Stimulated activated CD4-positive, alpha-beta T cell treated with anti-CD3 and anti-CD28 coated beads, Interleukin-2, amount 100 ng/mL, for 24 hours (primary cell): ENCODE measurements around the gene HIKESHI.
A peak's percentile ranks its signal among the peaks of the same experiment; 100 is the strongest.
"Not testable (repeated sequence)": the region's sequence is repeated elsewhere in the genome, so short reads cannot be mapped to it uniquely, and the experiment has no call there.

Source experiments
- DNase-seq, 2 donors: peaks; one replicate each; pipeline ENCODE4 v3.0.0-alpha.2; 2020

The HIKESHI gene

GRCh38 chr11:86302092-86302793, at the start of gene HIKESHI:
TSS of gene HIKESHI (plus strand) at chr11:86302240. CDS start at chr11:86302449, 209 bp downstream.
- DNase-seq: peak; percentile 94

- DNase-seq: no peak
Measured at GRCh38 chr11:86255896-86256295, 46.1 kb upstream of the HIKESHI start.

GRCh38 chr11:86256608-86257007, 45.4 kb upstream of the HIKESHI start:
- no peak for DNase-seq

- no peak for DNase-seq
Measured at GRCh38 chr11:86257446-86257845, 44.6 kb upstream of the HIKESHI start.

- DNase-seq: no peak
Measured at GRCh38 chr11:86259730-86260129, 42.3 kb upstream of the HIKESHI start.

- DNase-seq: no peak
Measured at GRCh38 chr11:86261328-86261727, 40.7 kb upstream of the HIKESHI start.

- no peak for DNase-seq
Measured at GRCh38 chr11:86262387-86262786, 39.7 kb upstream of the HIKESHI start.

- no peak for DNase-seq
Measured at GRCh38 chr11:86264649-86265048, 37.4 kb upstream of the HIKESHI start.

GRCh38 chr11:86265194-86265593, 36.8 kb upstream of the HIKESHI start:
- no peak for DNase-seq

GRCh38 chr11:86269645-86270044, 32.4 kb upstream of the HIKESHI start:
- DNase-seq: no peak

GRCh38 chr11:86274503-86274902, 27.5 kb upstream of the HIKESHI start:
- DNase-seq: no peak

- DNase-seq: no peak
Measured at GRCh38 chr11:86274999-86275398, 27.0 kb upstream of the HIKESHI start.

GRCh38 chr11:86275493-86276370, 26.3 kb upstream of the HIKESHI start:
- no peak for DNase-seq

GRCh38 chr11:86277741-86278140, 24.3 kb upstream of the HIKESHI start:
- no peak for DNase-seq

- no peak for DNase-seq
Measured at GRCh38 chr11:86278226-86278625, 23.8 kb upstream of the HIKESHI start.

GRCh38 chr11:86279747-86280146, 22.3 kb upstream of the HIKESHI start:
- no peak for DNase-seq

GRCh38 chr11:86287468-86287796, 14.6 kb upstream of the HIKESHI start:
- no peak for DNase-seq

GRCh38 chr11:86288776-86289507, 13.1 kb upstream of the HIKESHI start:
- no peak for DNase-seq

- DNase-seq: not testable (repeated sequence)
Measured at GRCh38 chr11:86289508-86290280, 12.3 kb upstream of the HIKESHI start.

GRCh38 chr11:86291466-86292262, 10.4 kb upstream of the HIKESHI start:
- peak; percentile 78 to 81 for DNase-seq

GRCh38 chr11:86292912-86293616, 9.0 kb upstream of the HIKESHI start:
- DNase-seq: peak; percentile 53 to 57
